ENCODE data around the gene CFAP43. TPM values are rescaled to one million over a fixed set of nuclear protein-coding genes. Genes with fewer than 3 reads are reported as not detected.
A peak's percentile ranks its signal among the peaks of the same experiment; 100 is the strongest.

Gene CFAP43
- total RNA-seq, 1 experiment from 2014 or later: 0.42 TPM

- no peaks in the 10 kb centered on the region for H3K27me3 Mint-ChIP-seq (ENCODE audit: low read depth)
- H3K4me3 Mint-ChIP-seq: no peak overlapping the region
- peaks cover 34% of the 10 kb centered on the region for H3K4me1 Mint-ChIP-seq
- no peak for TF ChIP-seq HMGA2 (CRISPR knock-in tag; IDR thresholded peaks at IDR 0.05)
- POLR2A ChIA-PET: no interaction called here
- no peak overlapping the region for H3K27ac Mint-ChIP-seq
- DNase-seq (ENCODE audit: low spot score): peak; percentile 30
- H3K9me3 Mint-ChIP-seq: no peaks in the 10 kb centered on the region
- H3K36me3 Mint-ChIP-seq: no peaks in the 10 kb centered on the region
- no peak for ATAC-seq
- CTCF ChIA-PET: interaction anchor here (1.2 to 1.5 kb wide), 3 partner anchors 11 to 53 kb away, joined by 3 to 5 read pairs (median 3); partner anchors contain the start of gene SFR1
These were observed 151.4 kb downstream of the CFAP43 start for GRCh38 chr10:104080762-104081161.

Small RNAs within 50 kb of the gene (microRNA-seq; reads per million reads assigned to microRNA genes)
- gene MIR4482 (ENCODE audit: borderline number of aligned reads) (2.8 reads per million), gene MIR609 (ENCODE audit: borderline number of aligned reads) (not detected)

Other genes with a start within 250 kb of the CFAP43 start
- 0.60 to 1.5 TPM (median 1.1 TPM) in 3 replicates for gene COL17A1, start 146.5 kb downstream of the CFAP43 start, total RNA-seq (2021)
- gene SFR1, start 110.2 kb downstream of the CFAP43 start, total RNA-seq (2021): 9.2 to 11.6 TPM (median 9.9 TPM) in 3 replicates
- gene GSTO1, start 22.5 kb upstream of the CFAP43 start, total RNA-seq (2021): 87.9 to 99.5 TPM (median 99.2 TPM) in 3 replicates
- 10.7 to 18.7 TPM (median 17.6 TPM) in 3 replicates for gene GSTO2, start 36.8 kb upstream of the CFAP43 start, total RNA-seq (2021)
- 13.0 to 16.8 TPM (median 13.4 TPM) in 3 replicates for gene ITPRIP, start 106.1 kb upstream of the CFAP43 start, total RNA-seq (2021)
- 0.92 to 1.1 TPM (median 1.0 TPM) in 3 replicates for gene CFAP58, start 121.5 kb upstream of the CFAP43 start, total RNA-seq (2021)

Measured in WTC11 (cell line).